Activated B cell treated with CpG ODN at 0.5 μM for 24 hours (primary cell): ENCODE results near the gene MACROH2A1. TPM values are rescaled to one million over a fixed set of nuclear protein-coding genes. Genes with fewer than 3 reads are reported as not detected.

Experiments
- ATAC-seq: fragments of 200-7000 bp; cut with Tn5 transposase; one replicate; pipeline ENCODE4 v1.10.0; 2021; ENCODE audit warnings: low read depth, mild to moderate bottlenecking, moderate library complexity
- CTCF ChIA-PET: fragments of 350-600 bp; sonication (Branson Sonifier 250); formaldehyde crosslinking; loops from one replicate; lab custom pipeline; 2021; ENCODE audit warnings: antibody characterized with exemption; lab: Charles Lee
- POLR2A ChIA-PET: fragments of 350-600 bp; sonication (Branson Sonifier 250); formaldehyde crosslinking; loops from one replicate; lab custom pipeline; 2021; ENCODE audit warnings: antibody characterized with exemption; lab: Charles Lee
- DNase-seq: peaks from one replicate; pipeline ENCODE4 v3.0.0; 2022
- H3K27ac Mint-ChIP-seq: one replicate; pipeline ENCODE4 v1.8.0; 2020; ENCODE audit warnings: mixed read lengths
- H3K27me3 Mint-ChIP-seq: one replicate; pipeline ENCODE4 v1.8.0; 2021; ENCODE audit warnings: mixed read lengths
- H3K36me3 Mint-ChIP-seq: one replicate; pipeline ENCODE4 v1.8.0; 2021; ENCODE audit warnings: low read depth, mixed read lengths
- H3K4me1 Mint-ChIP-seq: one replicate; pipeline ENCODE4 v1.8.0; 2021; ENCODE audit warnings: mixed read lengths
- H3K4me3 Mint-ChIP-seq: one replicate; pipeline ENCODE4 v1.8.0; 2020; ENCODE audit warnings: mild to moderate bottlenecking, mixed read lengths
- H3K9me3 Mint-ChIP-seq: one replicate; pipeline ENCODE4 v1.8.0; 2020; ENCODE audit warnings: mixed read lengths
- CTCF ChIP-seq: fragments of 200-600 bp; IDR thresholded peaks from one replicate; pipeline ENCODE4 v1.8.0; 2022; ENCODE audit warnings: antibody characterized with exemption, mild to moderate bottlenecking
- intact Hi-C: fragments of 100-400 bp; cut with micrococcal nuclease; formaldehyde crosslinking; loops from one replicate; pipeline ENCODE4 v1.15.1; 2024
- total RNA-seq: library from RNA; stranded (reverse); gene quantifications from 2 replicates; pipeline ENCODE4 v1.2.3, GENCODE V29; 2022

The MACROH2A1 gene
- total RNA-seq, 1 donor from 2014 or later = 125 TPM

- ATAC-seq = no peak
- TF ChIP-seq CTCF = no peak
- no peaks in the 10 kb centered on the region for H3K27me3 Mint-ChIP-seq
- DNase-seq = no peak
- no peaks in the 10 kb centered on the region for H3K9me3 Mint-ChIP-seq
- H3K27ac Mint-ChIP-seq = no peak overlapping the region
- ChIA-PET POLR2A (no interaction called here), CTCF (no interaction called here)
- intact Hi-C loops = no loop called here
- H3K4me1 Mint-ChIP-seq = no peaks in the 10 kb centered on the region
- H3K36me3 Mint-ChIP-seq = peaks cover 80% of the 10 kb centered on the region
- H3K4me3 Mint-ChIP-seq = no peak overlapping the region
These were observed 39.5 kb downstream of the MACROH2A1 start for GRCh38 chr5:135359374-135360165.

- H3K9me3 Mint-ChIP-seq = no peaks in the 10 kb centered on the region
- no peak overlapping the region for H3K27ac Mint-ChIP-seq
- ChIA-PET POLR2A (no interaction called here), CTCF (no interaction called here)
- no peaks in the 10 kb centered on the region for H3K4me1 Mint-ChIP-seq
- TF ChIP-seq CTCF = no peak
- DNase-seq (no peak), ATAC-seq (no peak)
- H3K4me3 Mint-ChIP-seq = no peak overlapping the region
- H3K27me3 Mint-ChIP-seq = no peaks in the 10 kb centered on the region
- peaks cover 79% of the 10 kb centered on the region for H3K36me3 Mint-ChIP-seq
- intact Hi-C loops = no loop called here
These were observed 41.3 kb downstream of the MACROH2A1 start for GRCh38 chr5:135357685-135358084.

GRCh38 chr5:135356522-135357318 is 42.3 kb downstream of the MACROH2A1 start:
- Mint-ChIP-seq H3K4me1 (no peaks in the 10 kb centered on the region), H3K36me3 (peaks cover 83% of the 10 kb centered on the region), H3K27me3 (no peaks in the 10 kb centered on the region), H3K27ac (no peak overlapping the region), H3K9me3 (no peaks in the 10 kb centered on the region), H3K4me3 (no peak overlapping the region)
- DNase-seq (no peak), ATAC-seq (no peak)
- ChIA-PET CTCF (no interaction called here), POLR2A (no interaction called here)
- TF ChIP-seq CTCF = no peak
- intact Hi-C loops = no loop called here

GRCh38 chr5:135355169-135355568 is 43.9 kb downstream of the MACROH2A1 start:
- no peaks in the 10 kb centered on the region for H3K27me3 Mint-ChIP-seq
- intact Hi-C loops = no loop called here
- TF ChIP-seq CTCF = no peak
- no peak overlapping the region for H3K4me3 Mint-ChIP-seq
- H3K9me3 Mint-ChIP-seq = no peaks in the 10 kb centered on the region
- POLR2A ChIA-PET = no interaction called here
- ATAC-seq (no peak), DNase-seq (no peak)
- CTCF ChIA-PET = no interaction called here
- H3K4me1 Mint-ChIP-seq = no peaks in the 10 kb centered on the region
- H3K27ac Mint-ChIP-seq = no peak overlapping the region
- H3K36me3 Mint-ChIP-seq = peaks cover 83% of the 10 kb centered on the region
